T47D (cell line): Measurements from ENCODE around the gene SYNGR3.

Experiments used
- DNase-seq, 2 experiments: peaks; one replicate each; pipeline versions ENCODE4 v3.0.0 to v3.0.0-alpha.2; 2011 to 2012; ENCODE audit warnings: low read depth in 1 of 2, low spot score in 1 of 2
- JUND ChIP-seq: IDR thresholded peaks from 2 replicates; pipeline ENCODE4 v1.6.1; 2012; ENCODE audit warnings: low read depth
- in situ Hi-C: cut with HindIII; loops from 2 replicates; pipeline ENCODE4 v1.10.0; 2016; ENCODE audit warnings: low sequenced_read_pairs, low pct_unique_long_range_greater_than_20kb

The SYNGR3 gene

DNA sequence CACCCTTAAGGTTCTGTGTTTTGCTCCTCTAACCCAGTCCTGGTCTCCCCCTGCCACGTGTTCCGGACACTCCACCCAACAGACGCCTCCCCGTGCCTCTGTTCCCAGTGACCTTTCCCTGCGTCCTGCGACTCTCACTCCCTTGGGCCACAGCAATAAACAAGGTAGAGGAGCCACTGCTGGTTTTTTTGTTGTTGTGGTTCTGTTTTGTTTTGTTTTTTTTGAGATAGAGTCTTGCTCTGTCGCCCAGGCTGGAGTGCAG lies 26.1 kb downstream of the SYNGR3 start:
- no peak for TF ChIP-seq JUND
- in situ Hi-C loops: no loop called here
- no peak for DNase-seq

DNA sequence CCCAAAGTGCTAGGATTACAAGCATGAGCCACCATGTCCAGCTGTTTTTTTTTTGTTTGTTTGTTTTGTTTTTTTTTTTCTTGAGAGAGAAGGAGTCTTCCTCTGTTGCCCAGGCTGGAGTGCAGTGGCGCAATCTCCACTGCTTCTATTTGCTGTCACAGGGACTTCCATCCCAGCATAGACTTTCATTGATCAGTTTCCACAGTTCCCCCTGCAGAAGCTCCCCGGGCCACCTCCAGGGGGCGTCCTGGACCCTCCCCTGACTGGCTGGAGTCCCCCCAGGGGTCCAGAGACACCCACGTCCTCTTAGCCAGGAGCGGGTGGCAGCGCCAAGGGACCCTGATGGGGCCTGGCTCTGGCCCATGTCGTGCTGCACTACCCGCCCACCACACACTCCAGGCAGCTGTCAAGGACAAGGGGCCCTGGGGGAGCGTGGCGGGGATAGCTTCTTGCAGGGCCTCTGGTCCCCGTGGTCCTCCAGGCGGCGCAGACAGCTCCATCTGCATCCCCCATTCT lies 26.7 kb downstream of the SYNGR3 start:
- TF ChIP-seq JUND: no peak
- no peak for DNase-seq
- in situ Hi-C loops: no loop called here

GRCh38 chr16:2019518-2019920 lies 29.7 kb downstream of the SYNGR3 start, which contains the start of gene NPW:
TSS of gene NPW (plus strand) at chr16:2019785.
- TF ChIP-seq JUND: no peak
- no peak for DNase-seq
- in situ Hi-C loops: no loop called here

- in situ Hi-C loops: no loop called here
- no peak for DNase-seq
- no peak for TF ChIP-seq JUND
These were observed 30.4 kb downstream of the SYNGR3 start for GRCh38 chr16:2019921-2020831.

DNA sequence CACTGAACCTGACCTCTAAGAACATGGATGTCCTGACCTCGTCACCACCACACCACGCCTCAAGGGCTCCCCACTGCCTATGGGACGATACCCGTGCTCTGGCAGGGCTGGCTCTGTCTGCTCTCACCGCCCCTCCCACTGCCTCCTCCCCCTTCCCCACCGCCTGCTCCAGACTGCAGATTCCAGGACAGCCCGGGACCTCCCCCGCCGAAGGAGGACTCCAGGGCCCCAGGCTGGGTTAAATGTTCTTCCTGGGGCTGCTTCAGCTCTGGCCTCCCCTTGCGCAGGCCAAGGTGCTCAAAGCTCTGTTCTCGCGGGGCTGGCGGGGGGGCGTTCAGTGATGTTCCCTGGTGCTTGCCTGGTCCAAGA lies 32.9 kb downstream of the SYNGR3 start:
- in situ Hi-C loops: no loop called here
- peak; percentile 75 to 84 for DNase-seq
- TF ChIP-seq JUND: no peak

DNA sequence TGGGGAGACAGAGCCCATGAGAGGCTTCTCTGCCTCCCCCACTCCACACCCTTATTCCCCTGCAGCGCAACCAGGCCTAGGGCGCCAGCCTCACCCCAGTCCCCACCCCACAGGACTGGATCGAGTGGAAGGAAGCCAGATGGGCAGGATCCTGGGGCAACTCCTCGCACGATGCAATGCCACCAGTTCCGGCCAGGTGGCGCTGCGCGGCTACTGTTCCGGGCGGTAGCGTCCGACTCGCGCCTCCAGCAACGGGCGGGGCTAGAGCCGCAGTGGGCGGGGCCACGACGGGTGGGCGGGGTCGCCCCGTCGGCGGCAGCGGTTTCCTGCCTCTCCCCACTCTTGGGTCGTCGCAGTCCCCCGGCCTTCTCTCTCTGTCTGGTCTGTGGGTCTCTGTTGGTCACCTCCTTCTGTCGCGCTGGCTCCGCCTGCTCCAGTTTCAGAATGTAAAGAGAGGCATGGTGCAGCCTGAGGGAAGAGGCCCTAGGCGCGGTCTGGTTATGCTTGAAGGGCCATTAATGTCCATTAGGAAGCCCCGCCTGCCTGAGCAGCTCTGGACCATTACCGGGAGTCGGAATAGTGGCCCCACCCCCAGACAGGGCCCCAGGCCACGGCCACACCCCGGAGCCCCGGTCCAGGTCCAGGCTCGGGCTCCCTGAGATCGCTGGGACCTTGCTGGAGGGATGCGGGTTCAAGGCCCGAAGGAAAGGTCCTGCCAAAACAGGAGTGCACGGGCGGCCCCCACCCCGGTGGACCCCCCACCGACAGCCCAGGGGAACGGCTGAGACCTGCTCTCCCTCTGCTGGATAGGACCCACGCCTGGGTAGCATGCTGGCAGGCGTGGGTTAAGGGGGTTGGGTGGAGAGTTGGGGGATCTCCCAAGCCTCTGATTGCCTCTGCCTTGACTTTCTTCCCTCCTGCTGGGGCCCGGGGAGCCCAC lies 33.6 kb downstream of the SYNGR3 start:
- DNase-seq: peak; percentile 91 to 94
- no peak for TF ChIP-seq JUND
- in situ Hi-C loops: no loop called here

DNA sequence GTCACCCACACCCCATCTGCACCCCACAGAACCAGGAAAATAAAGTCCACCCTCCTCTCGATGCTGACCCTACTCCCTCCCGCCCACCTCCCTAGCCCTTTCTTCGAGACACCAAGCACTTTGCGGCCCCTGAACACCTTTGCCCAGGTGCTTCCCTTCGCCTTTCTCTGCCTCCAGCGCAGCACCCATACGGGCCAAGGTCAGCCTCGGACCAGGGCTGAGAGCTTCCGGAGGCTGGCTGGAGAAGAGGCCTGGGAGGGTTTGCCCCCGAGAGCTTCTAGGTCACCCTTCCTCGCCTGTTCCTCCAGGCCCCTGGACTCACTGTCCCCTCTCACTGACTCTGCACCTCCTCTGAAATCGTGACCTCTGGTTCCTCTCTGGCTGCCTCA lies 34.3 kb downstream of the SYNGR3 start:
- in situ Hi-C loops: no loop called here

DNA sequence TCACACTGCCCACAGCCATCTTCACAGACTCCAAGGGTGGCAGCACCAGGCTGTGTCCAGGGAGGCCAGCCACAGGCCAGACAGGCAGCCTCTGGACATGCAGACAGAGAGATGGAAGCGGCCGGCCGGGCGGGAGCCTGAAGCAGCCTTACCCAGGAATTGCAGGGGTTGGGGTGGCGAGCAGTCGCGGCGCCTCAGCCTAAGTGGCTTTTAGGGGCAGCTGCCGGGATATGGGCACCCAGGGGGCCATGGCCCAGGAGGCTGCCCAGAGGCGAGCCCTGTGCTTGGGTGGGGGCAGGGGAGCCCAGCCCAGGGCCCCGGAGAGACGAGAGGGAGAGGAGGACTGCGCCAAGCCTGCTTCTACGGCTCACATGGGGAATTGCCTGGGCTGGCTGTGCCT lies 35.5 kb downstream of the SYNGR3 start:
- in situ Hi-C loops: no loop called here
- DNase-seq: no peak
- no peak for TF ChIP-seq JUND

More for the DNA sequence above, 34.3 kb downstream of the SYNGR3 start:
- no peak for DNase-seq
- TF ChIP-seq JUND: no peak

- no peak for TF ChIP-seq JUND
- in situ Hi-C loops: no loop called here
- DNase-seq: no peak
These were observed 36.2 kb downstream of the SYNGR3 start for GRCh38 chr16:2025878-2026460.

- in situ Hi-C loops: no loop called here
- peak in 1 of 2 experiments; percentile 80 for DNase-seq
- no peak for TF ChIP-seq JUND
These were observed 36.8 kb downstream of the SYNGR3 start, which contains the start of gene NHERF2 for GRCh38 chr16:2026461-2027023. TSS of gene NHERF2 (plus strand) at chr16:2026902. CDS start at chr16:2027006, 104 bp downstream.

- in situ Hi-C loops: no loop called here
- DNase-seq: peak in 1 of 2 experiments; percentile 75
- TF ChIP-seq JUND: no peak
These were observed 37.5 kb downstream of the SYNGR3 start for GRCh38 chr16:2027024-2028010.

DNA sequence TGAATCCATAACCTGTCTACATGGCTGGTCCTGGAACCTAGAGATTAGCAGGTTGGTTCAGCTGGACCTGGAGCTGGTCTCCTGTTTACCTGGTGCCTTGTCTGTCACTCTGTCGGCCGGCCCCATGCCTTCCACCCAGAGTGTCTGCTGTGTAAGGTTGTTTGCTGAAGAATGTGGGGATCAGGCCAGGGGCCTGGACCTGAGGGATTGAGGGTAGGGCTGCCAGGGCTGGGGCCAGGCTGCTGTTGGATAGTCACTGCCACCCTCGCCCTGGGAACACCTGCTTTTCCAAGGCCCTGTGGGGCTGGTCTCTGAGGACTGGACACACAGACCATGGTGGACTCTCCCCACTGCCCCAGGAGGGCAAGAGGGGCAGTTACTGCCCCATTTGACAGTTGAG lies 38.4 kb downstream of the SYNGR3 start:
- DNase-seq: no peak
- in situ Hi-C loops: no loop called here
- no peak for TF ChIP-seq JUND
